GM21390 (cell line): Measurements from ENCODE around the gene RIPK4.

Experiments used
- ATAC-seq: cut with Tn5 transposase; IDR thresholded peaks from one replicate; pipeline ENCODE4 v1.9.1; 2021; ENCODE audit not compliant: unreplicated experiment

RIPK4 gene

GRCh38 chr21:41766883-41767605, at the start of gene RIPK4:
Gene RIPK4 (minus strand): TSS chr21:41767052. CDS start chr21:41767041, 11 bp downstream.
- ATAC-seq = no peak

GRCh38 chr21:41815652-41816582, 49.1 kb upstream of the RIPK4 start:
- no peak for ATAC-seq

GRCh38 chr21:41813226-41813625, 46.4 kb upstream of the RIPK4 start:
- ATAC-seq = no peak

DNA sequence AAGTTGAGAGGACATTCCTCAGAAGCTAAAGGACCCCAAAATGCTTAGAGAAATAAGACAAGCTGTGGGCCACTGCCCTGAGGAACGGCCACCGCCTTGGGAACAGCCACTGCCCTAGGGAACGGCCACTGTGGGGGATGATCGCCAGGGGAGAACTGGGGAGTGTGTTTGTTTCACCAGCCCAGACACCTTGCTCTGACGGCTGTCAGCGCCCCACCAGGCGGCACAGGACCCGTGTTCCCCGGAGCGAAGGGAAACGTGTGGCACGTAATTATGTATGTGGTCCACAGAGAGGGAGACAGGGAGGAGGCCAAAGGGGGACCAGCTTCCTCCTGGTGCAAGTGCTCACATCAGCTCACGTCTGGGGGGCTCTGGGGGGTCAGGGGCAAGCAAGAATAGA, 45.8 kb upstream of the RIPK4 start:
- ATAC-seq = no peak

GRCh38 chr21:41810597-41810932, 43.7 kb upstream of the RIPK4 start:
- ATAC-seq = no peak

DNA sequence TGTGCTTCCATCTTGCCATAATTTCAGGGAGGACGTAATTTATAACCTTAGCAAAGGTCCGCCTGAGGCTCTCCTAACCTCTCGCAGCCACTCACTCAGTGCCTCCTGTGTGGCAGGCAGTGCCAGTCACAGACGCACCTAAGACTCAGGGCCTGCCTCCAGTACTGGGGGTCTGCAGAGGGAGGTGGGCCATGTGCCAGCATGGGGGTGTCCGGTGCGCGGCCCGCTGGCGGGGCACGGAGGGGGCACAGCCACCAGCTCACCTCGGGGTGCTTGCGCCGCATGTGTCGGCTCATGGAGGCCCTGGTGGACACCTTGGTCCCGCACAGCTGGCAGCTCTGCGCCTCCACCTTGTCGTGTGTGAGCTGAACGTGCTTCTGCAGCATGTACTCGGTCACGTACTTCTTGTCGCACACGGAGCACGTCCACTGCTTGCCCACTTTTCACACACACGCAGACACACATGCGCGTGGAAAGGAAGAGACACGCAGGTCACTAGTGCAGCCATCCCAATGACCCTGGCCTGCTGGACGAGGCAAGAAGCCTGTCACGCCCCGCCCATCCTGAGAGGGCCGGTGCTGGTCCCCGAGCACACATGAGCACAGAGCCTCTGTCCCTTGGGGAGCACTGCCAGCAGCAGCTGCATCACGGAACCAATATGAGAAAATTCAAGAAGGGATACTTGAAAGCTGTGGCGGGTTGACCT, 43.2 kb upstream of the RIPK4 start:
- ATAC-seq = no peak

DNA sequence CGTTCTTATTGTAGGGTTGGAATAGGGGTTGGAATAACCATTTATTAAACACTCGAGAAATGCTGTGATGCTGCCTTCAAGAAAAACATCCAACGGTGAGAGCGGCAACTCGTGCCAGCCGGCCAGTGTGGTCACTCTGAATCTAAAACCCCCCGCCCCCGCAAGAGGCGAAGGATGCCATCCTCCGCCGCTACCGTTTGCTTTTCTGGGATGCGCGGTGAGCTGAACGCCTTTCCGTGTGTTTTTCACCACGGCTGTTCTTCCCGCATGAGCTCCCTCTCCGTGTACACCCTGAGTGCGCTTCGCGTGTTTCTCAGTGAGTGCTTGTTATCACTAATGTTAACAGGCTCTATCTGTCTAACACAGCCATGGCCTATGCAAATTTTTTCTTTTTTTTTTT, 42.0 kb upstream of the RIPK4 start:
- ATAC-seq = no peak

GRCh38 chr21:41808094-41808493, 41.2 kb upstream of the RIPK4 start:
- ATAC-seq = no peak

DNA sequence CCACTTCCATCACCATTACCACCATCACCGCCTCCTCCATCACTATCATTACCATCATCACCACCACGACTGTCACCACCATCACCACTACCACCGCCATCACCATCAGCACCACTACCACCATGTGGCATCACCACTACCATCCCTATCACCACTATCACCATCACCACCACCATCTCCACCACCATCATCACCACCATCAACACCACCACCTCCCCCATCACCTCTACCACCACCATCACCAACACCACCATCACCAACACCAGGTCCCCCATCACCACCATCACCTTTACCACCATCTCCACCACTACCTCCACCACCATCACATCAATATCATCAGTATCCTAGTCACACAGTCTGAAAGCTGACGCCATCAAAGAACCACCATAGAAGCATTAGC, 39.9 kb upstream of the RIPK4 start:
- ATAC-seq = no peak

DNA sequence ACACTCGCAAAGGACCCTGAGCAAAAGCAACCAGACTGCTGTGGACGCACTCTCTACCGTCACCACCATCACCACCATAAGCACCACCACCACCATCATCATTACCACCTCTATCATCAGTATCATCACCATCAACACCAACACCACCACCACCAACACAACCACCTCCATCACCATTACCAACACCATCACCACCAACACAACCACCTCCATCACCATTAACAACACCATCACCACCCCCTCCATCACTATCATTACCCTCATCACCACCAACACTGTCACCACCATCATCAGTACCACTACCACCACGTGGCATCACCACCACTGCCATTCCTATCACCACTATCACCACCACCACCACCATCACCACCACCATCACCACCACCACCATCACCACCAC, 38.8 kb upstream of the RIPK4 start:
- no peak for ATAC-seq

DNA sequence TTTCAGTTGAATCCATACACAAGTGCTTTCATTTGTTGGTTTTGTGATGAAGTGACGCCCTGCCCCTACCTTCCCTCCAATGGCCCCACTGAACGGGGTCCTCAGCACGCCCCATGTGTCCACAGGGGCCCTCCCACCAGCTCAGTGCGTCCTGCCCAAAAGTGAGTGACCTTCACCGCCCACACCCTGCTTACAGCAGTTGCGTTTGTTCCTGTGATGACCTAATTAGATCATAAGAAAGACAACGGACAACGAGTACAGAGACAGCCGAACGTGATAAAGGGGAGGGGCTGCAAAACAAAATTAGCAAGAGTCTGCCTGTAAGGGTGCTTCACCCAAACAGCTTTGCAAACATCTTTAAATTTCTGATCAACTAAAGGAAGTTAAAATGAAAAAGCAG, 38.2 kb upstream of the RIPK4 start:
- no peak for ATAC-seq

GRCh38 chr21:41804381-41804780, 37.5 kb upstream of the RIPK4 start:
- no peak for ATAC-seq

DNA sequence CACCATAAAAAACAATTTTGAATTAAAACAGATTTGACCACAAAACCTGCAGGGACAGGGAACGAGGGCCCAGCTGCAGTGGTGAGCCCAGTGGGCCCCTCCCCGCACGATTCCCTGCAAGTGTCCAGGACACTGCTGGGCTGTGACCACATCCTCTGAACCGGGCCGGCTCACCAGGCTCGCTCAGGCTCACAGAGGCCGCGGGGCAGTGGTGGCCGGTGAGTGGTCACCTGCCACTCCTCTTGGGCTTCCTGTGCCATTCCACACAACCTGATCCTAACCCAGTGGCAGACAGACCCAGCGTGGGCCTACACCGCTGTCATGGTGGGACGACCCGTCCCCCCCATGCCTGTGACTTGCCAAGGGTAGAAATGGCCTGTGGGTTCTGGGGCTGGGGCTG, 36.5 kb upstream of the RIPK4 start:
- ATAC-seq = no peak

DNA sequence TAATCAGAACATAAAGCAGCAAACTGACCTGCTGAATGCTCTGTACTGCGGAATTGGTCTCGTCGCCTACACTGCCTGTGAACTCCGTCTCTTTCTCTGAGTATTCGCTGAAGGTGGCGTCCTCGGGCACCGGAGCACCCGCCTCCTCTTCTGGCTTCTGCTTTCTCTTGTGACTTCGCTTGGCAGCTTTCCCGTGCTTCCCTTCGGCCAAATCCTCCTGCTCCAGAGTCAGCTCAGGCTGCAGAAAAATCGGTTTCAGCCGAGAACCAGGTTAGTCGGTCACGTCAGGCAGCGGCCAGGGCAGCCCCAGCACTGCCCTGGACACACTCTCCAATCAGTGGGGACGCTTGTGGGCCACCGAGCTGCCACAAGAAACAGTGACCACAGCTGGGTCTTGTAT, 35.8 kb upstream of the RIPK4 start:
- no peak for ATAC-seq

DNA sequence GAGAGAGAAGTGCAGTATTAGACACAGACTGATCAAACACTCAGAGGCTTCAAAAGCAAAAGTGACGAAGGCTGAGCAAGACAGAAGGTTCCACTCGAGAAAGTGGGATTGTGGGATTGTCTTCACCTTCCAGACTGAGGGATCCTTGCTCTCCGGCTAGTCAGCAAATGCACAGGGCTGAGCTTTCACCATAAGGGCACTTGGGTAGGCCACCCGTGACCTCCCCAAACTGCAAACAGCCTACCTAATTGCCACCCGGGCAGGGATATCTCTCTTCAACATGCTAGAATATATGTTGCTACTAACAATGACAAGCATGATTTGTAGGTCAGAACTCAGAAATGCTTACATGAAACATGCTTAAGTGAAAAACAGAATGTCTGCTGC, 35.3 kb upstream of the RIPK4 start:
- no peak for ATAC-seq

- no peak for ATAC-seq
Observed at GRCh38 chr21:41801321-41802197, 34.7 kb upstream of the RIPK4 start.

GRCh38 chr21:41800425-41801320, 33.8 kb upstream of the RIPK4 start:
- ATAC-seq = no peak

- no peak for ATAC-seq
Observed at GRCh38 chr21:41799763-41800162, 32.9 kb upstream of the RIPK4 start.

- ATAC-seq = no peak
Observed at GRCh38 chr21:41798326-41798725, 31.5 kb upstream of the RIPK4 start.
